Vagina (tissue), 2 donors: ENCODE data around the gene HHIPL2.

Source experiments
- POLR2A ChIP-seq, 2 donors: fragments of 450-650 bp; IDR thresholded peaks; one replicate each; pipeline ENCODE4 v1.6.1; 2017; ENCODE audit warnings: antibody characterized with exemption in 2 of 2, mild to moderate bottlenecking in 2 of 2, moderate library complexity in 2 of 2
- TF ChIP-seq, protein P1 (sequence below), 3 experiments: fragments of 450-650 bp in 2 of 3; fragments of 200-600 bp in 1 of 3; sonication (generic) in 1 of 3; IDR thresholded peaks; one replicate each; pipeline ENCODE4 v1.5.1; 2017 to 2019; ENCODE audit warnings: antibody characterized with exemption in 3 of 3, mild to moderate bottlenecking in 2 of 3, moderate library complexity in 2 of 3

DNA sequence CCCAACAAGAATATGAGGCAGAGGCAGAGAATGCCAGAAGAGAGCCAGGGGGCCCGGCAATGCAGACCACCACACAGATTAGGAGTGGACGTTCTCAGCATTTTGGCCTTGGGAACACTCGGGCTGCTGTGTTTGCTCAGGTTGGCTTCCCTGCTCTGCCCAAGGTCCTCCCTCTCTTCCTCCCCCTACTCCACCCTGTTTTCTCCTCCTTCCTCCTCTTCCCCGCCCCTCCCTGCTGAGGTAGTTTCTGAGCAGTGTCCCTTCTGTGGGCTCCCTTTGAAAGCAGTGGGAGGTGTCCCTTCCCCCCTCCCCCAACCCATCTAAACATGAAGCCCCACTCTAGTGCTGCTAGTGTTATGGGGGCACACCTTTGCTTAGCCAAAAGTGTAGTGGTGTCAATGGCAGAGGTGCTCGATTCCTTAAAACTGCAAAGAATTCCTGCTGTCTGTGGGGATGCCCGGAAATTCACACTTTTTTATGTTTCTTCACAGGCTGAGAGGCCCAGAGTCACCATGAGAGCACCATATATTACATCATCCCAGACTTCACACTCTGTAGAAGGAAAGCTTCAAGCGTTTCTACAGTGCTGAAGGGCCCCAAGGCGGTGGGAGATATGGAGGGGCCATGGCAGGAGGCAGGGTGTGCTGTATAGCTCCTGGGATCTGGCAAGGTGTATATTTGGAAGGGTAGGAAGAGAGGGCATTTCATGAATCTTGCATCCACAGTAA, at the start of gene HHIPL2:
- TF ChIP-seq, protein P1, sequence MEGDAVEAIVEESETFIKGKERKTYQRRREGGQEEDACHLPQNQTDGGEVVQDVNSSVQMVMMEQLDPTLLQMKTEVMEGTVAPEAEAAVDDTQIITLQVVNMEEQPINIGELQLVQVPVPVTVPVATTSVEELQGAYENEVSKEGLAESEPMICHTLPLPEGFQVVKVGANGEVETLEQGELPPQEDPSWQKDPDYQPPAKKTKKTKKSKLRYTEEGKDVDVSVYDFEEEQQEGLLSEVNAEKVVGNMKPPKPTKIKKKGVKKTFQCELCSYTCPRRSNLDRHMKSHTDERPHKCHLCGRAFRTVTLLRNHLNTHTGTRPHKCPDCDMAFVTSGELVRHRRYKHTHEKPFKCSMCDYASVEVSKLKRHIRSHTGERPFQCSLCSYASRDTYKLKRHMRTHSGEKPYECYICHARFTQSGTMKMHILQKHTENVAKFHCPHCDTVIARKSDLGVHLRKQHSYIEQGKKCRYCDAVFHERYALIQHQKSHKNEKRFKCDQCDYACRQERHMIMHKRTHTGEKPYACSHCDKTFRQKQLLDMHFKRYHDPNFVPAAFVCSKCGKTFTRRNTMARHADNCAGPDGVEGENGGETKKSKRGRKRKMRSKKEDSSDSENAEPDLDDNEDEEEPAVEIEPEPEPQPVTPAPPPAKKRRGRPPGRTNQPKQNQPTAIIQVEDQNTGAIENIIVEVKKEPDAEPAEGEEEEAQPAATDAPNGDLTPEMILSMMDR (IDR thresholded peaks at IDR 0.05) = no peak
- TF ChIP-seq POLR2A (IDR thresholded peaks at IDR 0.05) = no peak
